ENCODE data around the gene LIPC. TPM values are rescaled to one million over a fixed set of nuclear protein-coding genes. Genes with fewer than 3 reads are reported as not detected.

Gene LIPC
- total RNA-seq, 1 experiment from 2014 or later = not detected

DNA sequence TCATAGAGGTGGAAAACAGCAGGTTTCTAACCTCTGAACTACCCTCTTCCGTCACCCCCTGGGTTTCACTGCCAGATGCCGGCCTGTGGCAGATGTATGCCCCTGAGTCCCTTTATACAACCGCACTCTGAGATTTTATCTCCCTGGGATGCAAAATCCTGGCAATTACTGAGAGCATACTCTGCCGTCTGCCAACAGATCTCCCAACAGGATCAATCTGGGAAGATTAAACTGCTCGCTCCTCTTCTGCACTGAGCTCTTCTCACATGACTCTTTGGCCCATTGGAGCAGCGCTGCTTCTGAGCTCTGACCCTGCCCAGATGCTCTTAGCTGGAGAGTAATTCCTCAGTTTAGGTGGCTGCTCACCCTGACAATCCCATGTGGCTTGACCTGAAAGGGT, 133.2 kb downstream of the LIPC start (continued):
- TF ChIP-seq, protein P1, sequence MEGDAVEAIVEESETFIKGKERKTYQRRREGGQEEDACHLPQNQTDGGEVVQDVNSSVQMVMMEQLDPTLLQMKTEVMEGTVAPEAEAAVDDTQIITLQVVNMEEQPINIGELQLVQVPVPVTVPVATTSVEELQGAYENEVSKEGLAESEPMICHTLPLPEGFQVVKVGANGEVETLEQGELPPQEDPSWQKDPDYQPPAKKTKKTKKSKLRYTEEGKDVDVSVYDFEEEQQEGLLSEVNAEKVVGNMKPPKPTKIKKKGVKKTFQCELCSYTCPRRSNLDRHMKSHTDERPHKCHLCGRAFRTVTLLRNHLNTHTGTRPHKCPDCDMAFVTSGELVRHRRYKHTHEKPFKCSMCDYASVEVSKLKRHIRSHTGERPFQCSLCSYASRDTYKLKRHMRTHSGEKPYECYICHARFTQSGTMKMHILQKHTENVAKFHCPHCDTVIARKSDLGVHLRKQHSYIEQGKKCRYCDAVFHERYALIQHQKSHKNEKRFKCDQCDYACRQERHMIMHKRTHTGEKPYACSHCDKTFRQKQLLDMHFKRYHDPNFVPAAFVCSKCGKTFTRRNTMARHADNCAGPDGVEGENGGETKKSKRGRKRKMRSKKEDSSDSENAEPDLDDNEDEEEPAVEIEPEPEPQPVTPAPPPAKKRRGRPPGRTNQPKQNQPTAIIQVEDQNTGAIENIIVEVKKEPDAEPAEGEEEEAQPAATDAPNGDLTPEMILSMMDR (IDR thresholded peaks at IDR 0.05 in 2 of 3, conservative IDR thresholded peaks at IDR 0.05 in 1 of 3; ENCODE audit: borderline replicate concordance in 1 of 3, insufficient read depth in 1 of 3, low read depth in 2 of 3, low read length in 2 of 3) = no peak
- TF ChIP-seq POLR2A (IDR thresholded peaks at IDR 0.05; ENCODE audit: borderline replicate concordance, extremely low read depth, insufficient read depth, insufficient read length) = no peak
- no peak for TF ChIP-seq POLR2AphosphoS5 (IDR thresholded peaks at IDR 0.05; ENCODE audit: low read depth, low read length)
- no peak for TF ChIP-seq SP1 (IDR thresholded peaks at IDR 0.05; ENCODE audit: low read depth)
- TF ChIP-seq RAD21 (IDR thresholded peaks at IDR 0.05; ENCODE audit: low read depth) = no peak
- no peak for TF ChIP-seq SRF (IDR thresholded peaks at IDR 0.05; ENCODE audit: low read depth)
- TF ChIP-seq ELF1 (IDR thresholded peaks at IDR 0.05; ENCODE audit: borderline replicate concordance, low read depth) = no peak
- no peak for TF ChIP-seq JUND (IDR thresholded peaks at IDR 0.05)
- no peak for TF ChIP-seq YY1 (IDR thresholded peaks at IDR 0.05; ENCODE audit: extremely low read depth, insufficient replicate concordance, low read depth, low read length)

DNA sequence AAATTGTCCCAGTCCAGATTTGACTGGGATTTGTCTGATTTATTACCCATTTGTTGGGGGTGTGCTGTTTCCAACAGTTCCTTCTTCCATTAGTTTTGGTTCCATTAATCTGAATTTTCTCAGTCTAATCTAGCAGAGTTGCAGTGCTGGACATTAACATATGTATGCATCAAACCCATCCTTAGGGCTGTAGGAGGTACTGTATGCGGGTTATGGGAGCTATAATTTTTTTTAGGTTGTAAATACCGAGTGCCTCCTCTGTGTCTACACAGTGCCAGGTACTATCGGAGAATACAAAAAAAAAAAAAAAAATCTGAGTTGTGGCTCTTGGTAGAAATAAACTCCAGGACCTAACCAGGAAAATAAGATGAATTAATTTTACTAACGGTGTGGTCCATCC, 133.8 kb downstream of the LIPC start:
- H3K9ac ChIP-seq (ENCODE audit: low read length) = no peak overlapping the region
- no peaks in the 10 kb centered on the region for H3K36me3 ChIP-seq (ENCODE audit: control insufficient read depth in 1 of 2, insufficient read depth in 2 of 2, low read length in 2 of 2)
- POLR2A ChIA-PET = no interaction called here
- no peak for TF ChIP-seq EGR1 (IDR thresholded peaks at IDR 0.05; ENCODE audit: low read depth)
- TF ChIP-seq, protein P2, sequence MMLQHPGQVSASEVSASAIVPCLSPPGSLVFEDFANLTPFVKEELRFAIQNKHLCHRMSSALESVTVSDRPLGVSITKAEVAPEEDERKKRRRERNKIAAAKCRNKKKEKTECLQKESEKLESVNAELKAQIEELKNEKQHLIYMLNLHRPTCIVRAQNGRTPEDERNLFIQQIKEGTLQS (IDR thresholded peaks at IDR 0.05) = no peak
- intact Hi-C loops (cut with micrococcal nuclease) = no loop called here
- CTCF ChIA-PET = no interaction called here
- DNase-seq (ENCODE audit: low read depth, low spot score) (no peak), ATAC-seq (peak; percentile 59; the same call in 1 of the 2 replicates)
- no peak overlapping the region for H3K4me2 ChIP-seq (ENCODE audit: low read length)
- no peaks in the 10 kb centered on the region for H3K9me3 ChIP-seq (ENCODE audit: control insufficient read depth in 1 of 2, insufficient read depth in 1 of 2, low read depth in 1 of 2, low read length in 2 of 2)
- H2AFZ ChIP-seq (ENCODE audit: low read depth, low read length, poor library complexity, severe bottlenecking) = no peak overlapping the region
- no TSS peak for BruUV-seq (replicated peaks)
- no peak overlapping the region for H3K27ac ChIP-seq (ENCODE audit: low read depth, low read length)
- no peak overlapping the region for H3K4me3 ChIP-seq (replicated peaks in 1 of 2; ENCODE audit: low read depth in 1 of 2, low read length in 2 of 2)
- H3K4me1 ChIP-seq (ENCODE audit: control insufficient read depth in 1 of 2, insufficient read depth in 2 of 2, low read length in 2 of 2) = no peaks in the 10 kb centered on the region
- no peaks in the 10 kb centered on the region for H3K9me2 ChIP-seq (ENCODE audit: insufficient read depth)
- no peaks in the 10 kb centered on the region for H4K20me1 ChIP-seq (ENCODE audit: insufficient read depth)
- RAD21 ChIA-PET (ENCODE audit: low non-redundant PET in 1 of 2, low total read pairs in 2 of 2, uncharacterized antibody in 2 of 2, unreplicated experiment in 2 of 2) = no interaction called here
- H3K27me3 ChIP-seq (ENCODE audit: insufficient read depth, low read length) = no peaks in the 10 kb centered on the region
- no peaks in the 10 kb centered on the region for H3K79me2 ChIP-seq (ENCODE audit: insufficient read depth, low read length)
